ENCODE measurements around the gene MMP25. TPM values are rescaled to one million over a fixed set of nuclear protein-coding genes. Genes with fewer than 3 reads are reported as not detected.

Gene MMP25
- total RNA-seq, 1 donor from 2014 or later = 0.17 TPM

GRCh38 chr16:3022684-3023414 is 23.5 kb upstream of the MMP25 start:
- TF ChIP-seq, protein P1, sequence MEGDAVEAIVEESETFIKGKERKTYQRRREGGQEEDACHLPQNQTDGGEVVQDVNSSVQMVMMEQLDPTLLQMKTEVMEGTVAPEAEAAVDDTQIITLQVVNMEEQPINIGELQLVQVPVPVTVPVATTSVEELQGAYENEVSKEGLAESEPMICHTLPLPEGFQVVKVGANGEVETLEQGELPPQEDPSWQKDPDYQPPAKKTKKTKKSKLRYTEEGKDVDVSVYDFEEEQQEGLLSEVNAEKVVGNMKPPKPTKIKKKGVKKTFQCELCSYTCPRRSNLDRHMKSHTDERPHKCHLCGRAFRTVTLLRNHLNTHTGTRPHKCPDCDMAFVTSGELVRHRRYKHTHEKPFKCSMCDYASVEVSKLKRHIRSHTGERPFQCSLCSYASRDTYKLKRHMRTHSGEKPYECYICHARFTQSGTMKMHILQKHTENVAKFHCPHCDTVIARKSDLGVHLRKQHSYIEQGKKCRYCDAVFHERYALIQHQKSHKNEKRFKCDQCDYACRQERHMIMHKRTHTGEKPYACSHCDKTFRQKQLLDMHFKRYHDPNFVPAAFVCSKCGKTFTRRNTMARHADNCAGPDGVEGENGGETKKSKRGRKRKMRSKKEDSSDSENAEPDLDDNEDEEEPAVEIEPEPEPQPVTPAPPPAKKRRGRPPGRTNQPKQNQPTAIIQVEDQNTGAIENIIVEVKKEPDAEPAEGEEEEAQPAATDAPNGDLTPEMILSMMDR (IDR thresholded peaks at IDR 0.05; ENCODE audit: insufficient read depth, low read length, poor library complexity, severe bottlenecking) = no peak
- no peak for DNase-seq (ENCODE audit: low read depth)
- Histone ChIP-seq H3K36me3 (ENCODE audit: control insufficient read depth, insufficient read depth, low read length) (peaks cover 4% of the 10 kb centered on the region), H3K27me3 (ENCODE audit: control insufficient read depth, insufficient read depth, low read length) (no peaks in the 10 kb centered on the region), H3K4me3 (ENCODE audit: low read depth, low read length) (peak overlapping the region; percentile 60)

- DNase-seq (ENCODE audit: low read depth) = no peak
- TF ChIP-seq, protein P1 (IDR thresholded peaks at IDR 0.05; ENCODE audit: insufficient read depth, low read length, poor library complexity, severe bottlenecking) = no peak
- Histone ChIP-seq H3K27me3 (ENCODE audit: control insufficient read depth, insufficient read depth, low read length) (peaks cover under 1% of the 10 kb centered on the region), H3K4me3 (ENCODE audit: low read depth, low read length) (peak overlapping the region; percentile 60), H3K36me3 (ENCODE audit: control insufficient read depth, insufficient read depth, low read length) (peaks cover 4% of the 10 kb centered on the region)
These were observed 23.0 kb upstream of the MMP25 start for GRCh38 chr16:3023415-3023668.

DNA sequence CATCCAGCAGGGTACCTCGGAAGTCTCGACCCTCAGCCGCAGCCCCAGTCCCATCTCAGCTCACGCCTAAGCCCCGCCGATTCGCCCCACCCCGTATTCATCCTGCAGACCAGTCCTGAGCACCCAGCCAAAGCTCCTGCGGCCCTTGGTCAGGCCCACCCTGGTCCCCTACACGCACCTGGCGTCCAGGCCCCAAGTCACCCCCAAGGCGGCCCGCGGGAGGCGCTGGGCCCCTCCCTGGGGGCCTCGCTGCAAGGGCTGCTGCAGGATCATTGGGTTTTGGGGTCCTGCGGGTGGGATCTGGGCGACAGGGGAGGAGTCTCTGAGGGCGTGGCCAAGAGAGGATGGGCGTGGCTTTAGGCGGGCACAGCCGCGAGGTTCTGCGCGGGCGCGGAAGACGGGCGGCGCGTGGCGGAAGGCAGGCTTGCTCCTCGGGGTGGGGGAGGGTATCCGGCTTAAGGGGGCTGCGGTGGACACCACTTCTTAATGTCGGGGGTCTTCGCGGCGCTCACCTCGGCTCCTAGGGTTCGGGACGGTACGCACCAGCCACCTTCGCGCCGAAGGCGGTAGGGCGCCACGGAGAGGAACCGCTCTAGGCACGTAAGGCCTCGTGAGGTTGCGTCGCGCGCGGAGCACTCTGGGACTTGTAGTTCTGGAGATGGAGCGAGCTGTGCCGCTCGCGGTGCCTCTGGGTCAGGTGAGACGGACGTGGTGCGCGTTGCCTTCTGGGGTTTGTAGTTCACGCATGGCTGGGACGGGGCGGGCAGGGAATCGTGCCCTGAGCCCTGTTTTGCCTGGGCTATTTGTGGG is 22.5 kb upstream of the MMP25 start, which contains the start of the genes HCFC1R1 and THOC6:
HCFC1R1 (minus strand) TSS at position 274 of the 810 bp plus-strand sequence; CDS start at position 273, 1 bp downstream.
THOC6 (plus strand) TSS at position 367 of the 810 bp plus-strand sequence; CDS start at position 659, 292 bp downstream.
- peaks cover 6% of the 10 kb centered on the region for H3K27me3 ChIP-seq (ENCODE audit: control insufficient read depth, insufficient read depth, low read length)
- peak within 1 kb of the TSS; percentile 60 for H3K4me3 ChIP-seq (ENCODE audit: low read depth, low read length)
- TF ChIP-seq, protein P1 (IDR thresholded peaks at IDR 0.05; ENCODE audit: insufficient read depth, low read length, poor library complexity, severe bottlenecking) = no peak
- H3K36me3 ChIP-seq (ENCODE audit: control insufficient read depth, insufficient read depth, low read length) = peaks cover 4% of the 10 kb centered on the region
- DNase-seq (ENCODE audit: low read depth) = peak; percentile 93

- peaks cover 20% of the 10 kb centered on the region for H3K27me3 ChIP-seq (ENCODE audit: control insufficient read depth, insufficient read depth, low read length)
- DNase-seq (ENCODE audit: low read depth) = no peak
- TF ChIP-seq, protein P1 (IDR thresholded peaks at IDR 0.05; ENCODE audit: insufficient read depth, low read length, poor library complexity, severe bottlenecking) = no peak
- H3K4me3 ChIP-seq (ENCODE audit: low read depth, low read length) = no peak overlapping the region
- peaks cover 4% of the 10 kb centered on the region for H3K36me3 ChIP-seq (ENCODE audit: control insufficient read depth, insufficient read depth, low read length)
These were observed 21.0 kb upstream of the MMP25 start for GRCh38 chr16:3025032-3026002.

DNA sequence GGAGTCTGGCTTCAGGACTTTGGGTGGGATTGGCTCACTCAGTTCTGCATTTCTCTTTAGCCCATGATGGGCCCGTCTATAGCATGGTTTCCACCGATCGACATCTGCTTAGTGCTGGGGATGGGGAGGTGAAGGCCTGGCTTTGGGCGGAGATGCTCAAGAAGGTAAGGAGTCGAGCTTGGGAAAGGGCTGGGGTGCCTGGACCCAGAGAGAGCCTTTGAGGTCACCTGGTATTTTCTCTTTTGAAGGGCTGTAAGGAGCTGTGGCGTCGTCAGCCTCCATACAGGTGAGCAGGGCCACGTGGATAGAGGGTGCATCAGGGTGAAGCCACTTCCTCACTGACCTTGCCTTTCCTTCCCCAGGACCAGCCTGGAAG is 20.4 kb upstream of the MMP25 start:
- H3K36me3 ChIP-seq (ENCODE audit: control insufficient read depth, insufficient read depth, low read length) = peaks cover 4% of the 10 kb centered on the region
- H3K27me3 ChIP-seq (ENCODE audit: control insufficient read depth, insufficient read depth, low read length) = peaks cover 27% of the 10 kb centered on the region
- TF ChIP-seq, protein P1 (IDR thresholded peaks at IDR 0.05; ENCODE audit: insufficient read depth, low read length, poor library complexity, severe bottlenecking) = no peak
- no peak overlapping the region for H3K4me3 ChIP-seq (ENCODE audit: low read depth, low read length)
- DNase-seq (ENCODE audit: low read depth) = no peak

Data from kidney epithelial cell (primary cell).